ENCODE data around the gene NTPCR. TPM values are rescaled to one million over a fixed set of nuclear protein-coding genes. Genes with fewer than 3 reads are reported as not detected.

Gene NTPCR
- total RNA-seq, 1 donor from 2014 or later: 12.6 TPM

Other genes with a start within 250 kb of the NTPCR start
- 9.8 TPM for gene MAP10, start 145.2 kb upstream of the NTPCR start, total RNA-seq

Data from frontal cortex (tissue), 1 donor.